SK-MEL-5 (cell line): ENCODE results near the gene OR2AJ1. TPM values are rescaled to one million over a fixed set of nuclear protein-coding genes. Genes with fewer than 3 reads are reported as not detected.

Experiments
- DNase-seq: peaks from one replicate; pipeline ENCODE4 v3.0.0-alpha.2; 2016; ENCODE audit warnings: low read depth, low spot score
- in situ Hi-C: cut with HindIII; loops from 2 replicates; pipeline ENCODE4 v1.10.0; 2016; ENCODE audit warnings: low sequenced_read_pairs, high pct_unique_total_duplicates, low pct_unique_long_range_greater_than_20kb
- polyA plus RNA-seq, 2 experiments: library from polyadenylated mRNA; depleted of rRNA; stranded (reverse); fragments of >200 nt; gene quantifications; 2 replicates each; pipeline ENCODE4 v1.2.3, GENCODE V29; 2015
- total RNA-seq: library from RNA; depleted of rRNA; stranded (reverse); fragments of >200 nt; shearing (Covaris generic); gene quantifications from 2 replicates; pipeline ENCODE4 v1.2.3, GENCODE V29; 2014; rRNA removed

Gene OR2AJ1
- not detected in 2 replicates for total RNA-seq
- polyA plus RNA-seq (2015; cell fraction: cytosol; rRNA removed): not detected in 2 replicates
- not detected in 2 replicates for polyA plus RNA-seq (2015; cell fraction: nucleus; rRNA removed)

GRCh38 chr1:247924868-247925267, at the start of gene OR2AJ1:
Gene OR2AJ1 (plus strand): TSS chr1:247924889. CDS start chr1:247933769, 8,880 bp downstream.
- in situ Hi-C loops: no loop called here
- DNase-seq: no peak

GRCh38 chr1:247883346-247883745, 41.3 kb upstream of the OR2AJ1 start:
- in situ Hi-C loops: no loop called here

DNA sequence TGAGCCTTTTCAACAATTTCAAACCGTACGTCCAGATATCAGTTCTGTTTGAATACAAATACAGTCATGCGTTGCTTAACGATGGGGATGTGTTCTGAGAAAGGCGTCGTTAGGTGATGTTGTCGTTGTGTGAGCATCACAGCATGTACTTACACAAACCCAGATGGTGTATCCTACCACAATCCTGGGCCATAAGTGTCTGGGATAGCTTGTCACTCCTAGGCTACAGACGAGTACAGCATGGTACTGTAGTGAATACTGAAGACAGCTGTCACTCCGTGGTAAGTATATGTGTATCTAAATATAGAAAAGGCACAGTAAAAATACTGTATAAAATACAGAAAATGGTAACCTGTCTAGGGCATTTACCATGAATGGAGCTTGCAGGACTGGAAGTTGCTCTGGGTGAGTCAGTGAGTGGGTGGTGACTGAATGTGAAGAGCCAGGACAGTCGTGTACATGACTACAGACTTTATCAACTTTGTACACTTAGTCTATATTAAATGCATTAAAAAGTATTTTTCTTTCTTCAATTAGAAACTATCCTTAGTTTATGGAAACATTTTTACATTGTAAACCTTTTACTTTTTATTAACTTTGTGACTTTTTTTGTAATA, 39.8 kb upstream of the OR2AJ1 start:
- in situ Hi-C loops: no loop called here
- no peak for DNase-seq

More at GRCh38 chr1:247883346-247883745, 41.3 kb upstream of the OR2AJ1 start:
- no peak for DNase-seq

DNA sequence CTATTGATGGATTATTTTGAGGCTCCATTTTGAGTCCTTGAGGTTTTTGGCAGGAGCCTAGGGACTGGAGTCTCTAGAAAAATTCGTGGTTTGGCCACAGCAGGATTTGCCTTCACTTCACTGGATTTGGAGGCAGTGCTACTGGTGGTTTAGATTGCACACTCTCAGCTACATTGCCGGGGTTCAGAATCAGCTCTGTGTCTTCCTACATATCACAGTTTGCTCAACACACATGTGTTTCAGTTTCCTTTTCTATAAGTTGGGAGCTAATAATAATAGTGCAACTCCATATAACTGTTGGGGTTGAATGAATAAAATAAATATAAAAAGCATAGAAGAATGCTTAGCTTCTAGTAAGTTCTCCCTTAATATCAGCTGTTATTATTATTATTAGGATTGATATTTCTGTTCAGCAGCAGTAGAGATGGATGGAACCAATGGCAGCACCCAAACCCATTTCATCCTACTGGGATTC, 29.5 kb upstream of the OR2AJ1 start, which contains the start of gene OR2W3:
TSS of gene OR2W3 (plus strand) at position 425 of the 475 bp plus-strand sequence. CDS start at position 425, 0 bp downstream.
- in situ Hi-C loops: no loop called here
- no peak for DNase-seq

GRCh38 chr1:247895976-247896375, 28.7 kb upstream of the OR2AJ1 start:
- in situ Hi-C loops: no loop called here
- DNase-seq: no peak

DNA sequence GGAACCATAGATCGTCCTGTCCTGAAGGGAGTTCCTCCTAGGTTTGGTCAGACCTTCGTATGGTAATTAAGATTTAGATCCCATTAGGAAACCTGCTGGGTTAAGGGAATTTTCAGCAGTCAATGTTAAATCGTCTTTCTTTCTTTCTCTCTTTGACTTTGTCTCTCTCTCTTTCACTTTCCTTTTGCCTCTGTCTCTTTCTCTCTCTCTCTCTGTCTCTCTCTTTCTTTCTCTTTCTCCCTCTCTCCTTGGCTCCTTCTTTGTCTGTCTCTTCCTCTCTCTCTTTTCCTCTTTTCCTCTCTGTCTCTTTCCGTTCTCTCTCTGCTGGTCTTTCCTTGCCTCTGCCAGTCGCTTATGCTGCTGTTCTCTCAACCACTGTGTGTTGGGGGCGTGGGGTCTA, 20.6 kb upstream of the OR2AJ1 start:
- in situ Hi-C loops: no loop called here
- no peak for DNase-seq

- DNase-seq: no peak
- in situ Hi-C loops: no loop called here
Observed at GRCh38 chr1:247905181-247905580, 19.5 kb upstream of the OR2AJ1 start.

- DNase-seq: no peak
- in situ Hi-C loops: no loop called here
Observed at GRCh38 chr1:247905910-247906503, 18.7 kb upstream of the OR2AJ1 start.

GRCh38 chr1:247906504-247907047, 18.1 kb upstream of the OR2AJ1 start:
- in situ Hi-C loops: no loop called here
- peak; percentile 2 for DNase-seq

DNA sequence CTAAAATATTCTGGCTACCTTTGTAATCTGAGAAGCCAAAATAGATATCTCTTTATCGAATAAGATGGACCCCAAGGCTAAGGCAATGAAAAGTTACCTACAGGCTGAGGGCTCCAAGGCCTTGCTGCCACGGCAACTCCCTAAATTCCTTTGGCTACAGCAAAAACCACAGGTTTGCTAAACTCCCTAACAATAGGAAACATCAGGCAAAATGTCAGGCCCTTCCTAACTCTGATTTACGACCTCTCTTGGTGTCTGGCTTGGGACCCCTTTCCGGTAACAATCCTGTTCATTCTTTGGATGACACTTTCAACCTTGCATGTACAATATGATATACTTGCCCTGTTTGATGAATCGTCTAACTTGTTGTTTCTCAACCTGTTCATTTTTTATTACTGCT, 15.9 kb upstream of the OR2AJ1 start:
- DNase-seq: no peak
- in situ Hi-C loops: no loop called here

GRCh38 chr1:247913786-247914185, 10.9 kb upstream of the OR2AJ1 start:
- DNase-seq: no peak
- in situ Hi-C loops: no loop called here

DNA sequence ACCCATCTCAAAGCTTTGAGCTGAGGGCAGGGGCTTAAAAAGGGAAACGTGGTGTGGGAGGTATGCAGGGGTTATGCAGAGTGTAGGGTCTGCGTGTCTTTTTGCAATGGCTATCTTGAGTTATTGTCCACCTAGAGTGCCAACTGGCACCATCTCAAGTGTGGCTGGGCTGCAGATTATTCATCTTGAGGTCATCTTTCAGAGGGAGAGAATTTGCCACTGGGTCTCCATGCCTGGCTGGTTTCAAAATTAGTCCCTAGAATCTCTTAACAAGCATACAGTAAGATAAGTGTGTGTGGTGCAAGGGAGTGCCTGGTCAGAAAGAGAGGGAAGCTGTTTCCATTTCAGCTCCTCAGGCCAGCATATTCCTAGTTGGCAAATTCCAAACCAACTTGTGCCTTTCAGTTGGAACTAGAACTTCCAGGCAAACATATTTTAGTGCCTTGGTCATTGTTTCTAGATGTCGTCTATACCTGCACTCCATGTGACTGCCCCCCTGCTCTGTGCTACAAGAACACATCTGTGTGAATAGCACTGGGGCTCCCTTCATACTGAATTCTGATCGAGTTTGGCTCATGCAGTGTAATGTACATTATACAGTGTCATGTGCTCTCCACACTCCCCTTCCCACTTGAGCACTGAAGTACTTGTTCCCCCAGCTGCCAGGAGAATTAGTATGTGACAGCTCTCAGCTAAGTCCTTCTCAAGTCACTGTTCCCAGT, 9.6 kb upstream of the OR2AJ1 start:
- no peak for DNase-seq

DNA sequence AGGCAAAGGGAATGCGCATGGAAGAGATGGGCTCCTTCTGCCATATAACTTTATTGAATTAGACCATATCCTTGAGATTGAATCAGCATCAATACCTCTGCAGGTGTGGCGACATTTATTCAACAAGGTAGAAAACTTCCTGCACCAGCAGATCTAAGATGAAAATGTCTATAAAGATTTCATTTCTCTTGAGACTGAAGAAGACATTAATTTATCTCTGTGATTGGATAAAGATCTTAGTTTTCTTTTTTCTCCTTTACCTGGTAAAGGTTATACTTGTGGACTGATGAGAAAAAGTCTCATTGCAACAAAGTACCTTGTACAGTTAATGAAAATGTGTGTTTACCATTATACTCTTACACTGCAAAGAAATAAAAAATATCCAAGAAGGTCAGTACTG, 4.7 kb upstream of the OR2AJ1 start, which contains the start of gene OR2T8:
TSS of gene OR2T8 (plus strand) at position 301 of the 400 bp plus-strand sequence. CDS start 766 bp downstream, outside the sequence.
- in situ Hi-C loops: no loop called here
- DNase-seq: no peak

More for the DNA sequence above, 9.6 kb upstream of the OR2AJ1 start:
- in situ Hi-C loops: no loop called here

DNA sequence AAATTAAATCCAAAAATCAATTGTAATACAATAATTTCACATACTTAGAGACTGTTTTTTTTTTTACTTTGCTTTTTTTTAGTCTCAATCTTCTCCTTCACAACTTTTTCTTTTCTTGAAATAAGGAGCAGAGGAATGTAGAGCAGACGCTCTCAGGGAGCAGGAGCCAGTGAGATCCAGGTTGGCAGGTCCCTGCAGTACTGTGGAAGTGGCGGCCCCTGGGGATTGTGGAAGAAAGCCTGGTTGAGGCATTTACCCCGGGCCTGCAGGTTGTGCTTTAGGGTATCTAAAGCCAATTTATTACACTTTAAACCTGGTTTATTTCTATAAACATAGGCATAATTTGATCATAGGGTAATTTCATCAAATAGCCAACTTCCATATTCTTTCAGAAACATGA, 748 bp upstream of the OR2AJ1 start:
- in situ Hi-C loops: no loop called here
- DNase-seq: no peak

GRCh38 chr1:247933989-247934388, 9.3 kb downstream of the OR2AJ1 start:
- DNase-seq: no peak
- in situ Hi-C loops: no loop called here

DNA sequence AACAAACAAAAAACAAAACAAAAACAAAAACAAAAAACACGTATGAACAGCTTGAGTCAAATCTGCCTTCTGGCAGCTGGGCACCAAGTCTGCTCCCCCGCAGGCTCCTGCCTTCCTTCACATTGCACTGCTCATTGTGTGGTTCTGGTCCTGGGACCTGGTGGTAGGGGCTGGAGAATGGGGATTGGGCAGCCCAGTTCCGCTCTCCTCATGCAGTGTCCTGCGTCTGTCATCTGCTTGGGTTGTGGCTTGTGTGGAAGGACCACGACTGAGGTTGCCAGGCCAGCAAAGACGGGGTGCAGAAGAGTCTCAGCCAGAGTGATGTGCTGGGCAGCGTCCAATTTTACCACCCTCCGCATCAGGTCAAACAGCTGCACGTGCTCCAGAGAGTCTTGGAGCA, 11.1 kb downstream of the OR2AJ1 start:
- no peak for DNase-seq
- in situ Hi-C loops: no loop called here

DNA sequence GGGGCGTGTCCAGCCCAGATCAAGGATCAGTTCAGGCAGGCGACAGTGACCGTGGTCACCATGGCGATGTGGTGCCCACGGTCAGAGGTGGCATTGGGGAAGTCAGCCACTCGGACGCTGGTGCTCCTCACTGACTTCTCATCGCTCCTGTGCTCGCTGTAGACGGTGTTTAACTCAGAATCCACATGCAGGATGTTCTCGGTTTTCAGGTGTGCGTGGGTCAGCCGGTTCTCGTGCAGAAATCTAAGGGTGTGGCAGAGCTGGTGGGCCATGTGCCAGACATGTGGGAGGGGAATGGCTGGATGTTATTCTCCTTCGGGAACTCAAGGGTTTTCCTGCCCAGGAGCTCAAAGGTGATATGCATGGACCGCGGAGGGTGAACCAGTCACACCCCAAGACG, 11.7 kb downstream of the OR2AJ1 start:
- in situ Hi-C loops: no loop called here
- DNase-seq: no peak
